ENCODE data around the gene AZI2. TPM values are rescaled to one million over a fixed set of nuclear protein-coding genes. Genes with fewer than 3 reads are reported as not detected.

The AZI2 gene, protein sequence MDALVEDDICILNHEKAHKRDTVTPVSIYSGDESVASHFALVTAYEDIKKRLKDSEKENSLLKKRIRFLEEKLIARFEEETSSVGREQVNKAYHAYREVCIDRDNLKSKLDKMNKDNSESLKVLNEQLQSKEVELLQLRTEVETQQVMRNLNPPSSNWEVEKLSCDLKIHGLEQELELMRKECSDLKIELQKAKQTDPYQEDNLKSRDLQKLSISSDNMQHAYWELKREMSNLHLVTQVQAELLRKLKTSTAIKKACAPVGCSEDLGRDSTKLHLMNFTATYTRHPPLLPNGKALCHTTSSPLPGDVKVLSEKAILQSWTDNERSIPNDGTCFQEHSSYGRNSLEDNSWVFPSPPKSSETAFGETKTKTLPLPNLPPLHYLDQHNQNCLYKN
- total RNA-seq (2022; extraction: Qiagen RNA extraction), result 40.2 to 42.2 TPM (median 41.2 TPM) in 5 replicates

DNA sequence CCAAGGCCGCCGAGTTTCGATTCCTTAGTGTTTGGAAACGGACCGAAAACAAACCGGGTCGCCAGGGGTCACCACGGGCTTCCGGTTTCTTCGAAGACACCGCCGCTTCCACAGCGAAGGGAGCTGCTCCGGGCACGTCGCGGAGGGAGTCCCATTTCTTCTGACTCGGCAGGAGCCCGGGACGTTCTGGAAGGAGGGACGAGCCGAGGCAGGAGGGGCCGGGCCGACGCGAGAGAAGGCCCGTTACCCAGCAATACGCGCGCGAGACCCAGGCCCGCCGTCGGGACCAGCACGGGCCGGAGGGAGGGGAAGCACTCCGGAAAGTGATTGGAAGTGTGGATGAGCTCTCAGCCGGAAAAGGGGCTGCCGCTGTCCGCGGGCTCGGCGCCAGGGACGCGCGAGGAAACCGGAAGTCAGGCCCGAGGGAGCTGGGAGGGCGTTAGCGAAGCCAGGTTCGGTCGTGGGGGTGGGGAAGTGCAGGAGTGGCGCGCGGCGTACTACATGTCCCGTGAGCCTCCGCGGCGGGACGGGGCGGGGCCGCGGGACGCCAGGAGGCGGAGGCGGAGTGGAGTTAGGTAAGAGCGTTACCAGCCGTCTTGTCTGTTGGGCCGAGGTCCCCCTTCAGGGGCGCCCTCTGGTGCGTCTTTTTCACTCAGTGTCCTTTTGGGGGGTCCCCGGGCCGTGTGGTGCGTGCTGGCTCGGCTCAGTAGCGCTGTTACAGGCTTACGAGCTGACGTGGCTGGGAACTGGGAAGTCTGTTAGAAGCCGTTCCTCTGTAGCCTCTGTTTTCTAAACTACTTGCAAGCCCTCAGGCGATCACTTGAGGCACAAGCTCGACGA, at the start of gene AZI2, which contains the start of gene ZCWPW2:
Gene AZI2, minus strand, starts transcription at position 196 of the 840 bp plus-strand sequence. CDS start 8,207 bp downstream, outside the sequence.
Gene ZCWPW2, plus strand, starts transcription at position 93 of the 840 bp plus-strand sequence. CDS start 64,348 bp downstream, outside the sequence.

Other genes with a start within 250 kb of the AZI2 start
- gene CMC1, start 107.2 kb downstream of the AZI2 start, total RNA-seq (2022; extraction: Qiagen RNA extraction), result 41.2 to 50.7 TPM (median 48.1 TPM) in 5 replicates
- gene ZCWPW2, start 103 bp downstream of the AZI2 start, total RNA-seq (2022; extraction: Qiagen RNA extraction), result 0.25 TPM in 1 of 5 replicates, not detected in the others

Measured in A549 treated with Hydrocortisone at 1 μM for 4 hours (cell line).